Vagina (tissue), 2 donors: ENCODE measurements around the gene ZNF346. TPM values are rescaled to one million over a fixed set of nuclear protein-coding genes. Genes with fewer than 3 reads are reported as not detected.

Experiments used
- DNase-seq, 2 donors: peaks; one replicate each; pipeline ENCODE4 v3.0.0-alpha.2; 2017; ENCODE audit errors: extremely low spot score in 2 of 2
- H3K27ac ChIP-seq: fragments of 200-600 bp; sonication (generic); one replicate; pipeline ENCODE4 v1.5.1; 2019
- H3K27me3 ChIP-seq: fragments of 200-600 bp; sonication (generic); one replicate; pipeline ENCODE4 v1.5.1; 2019
- H3K36me3 ChIP-seq, 2 donors: fragments of 200-600 bp; sonication (generic); one replicate each; pipeline ENCODE4 v1.5.1; 2017 to 2019
- H3K4me1 ChIP-seq: fragments of 200-600 bp; sonication (generic); one replicate; pipeline ENCODE4 v1.5.1; 2019
- H3K4me3 ChIP-seq, 2 donors: fragments of 200-600 bp; sonication (generic); 1 replicate in 1 of 2; 2 replicates in 1 of 2; pipeline ENCODE4 v1.5.1; 2016 to 2019
- H3K9me3 ChIP-seq: fragments of 200-600 bp; sonication (generic); one replicate; pipeline ENCODE4 v1.5.1; 2019
- CTCF ChIP-seq, 3 experiments: fragments of 450-650 bp in 2 of 3; fragments of 200-600 bp in 1 of 3; sonication (generic) in 1 of 3; IDR thresholded peaks; one replicate each; pipeline ENCODE4 v1.5.1; 2017 to 2019; ENCODE audit warnings: antibody characterized with exemption in 3 of 3, mild to moderate bottlenecking in 2 of 3, moderate library complexity in 2 of 3
- POLR2A ChIP-seq, 2 donors: fragments of 450-650 bp; IDR thresholded peaks; one replicate each; pipeline ENCODE4 v1.6.1; 2017; ENCODE audit warnings: antibody characterized with exemption in 2 of 2, mild to moderate bottlenecking in 2 of 2, moderate library complexity in 2 of 2
- POLR2AphosphoS5 ChIP-seq, 2 donors: sonication (generic); formaldehyde crosslinking; IDR thresholded peaks; one replicate each; pipeline ENCODE4 v1.9.0; 2017; ENCODE audit warnings: antibody characterized with exemption in 2 of 2, mild to moderate bottlenecking in 2 of 2, low read depth in 1 of 2; ENCODE audit not compliant: insufficient read depth in 1 of 2
- intact Hi-C: fragments of 100-400 bp; cut with DNase I; formaldehyde crosslinking; loops from one replicate; pipeline ENCODE4 v1.15.1; 2023
- total RNA-seq: library from RNA; depleted of rRNA; stranded (reverse); fragments of >200 nt; gene quantifications from one replicate; pipeline ENCODE4 v1.2.3, GENCODE V29; 2016

ZNF346 gene
- total RNA-seq, 1 donor from 2014 or later, result 52.1 TPM

DNA sequence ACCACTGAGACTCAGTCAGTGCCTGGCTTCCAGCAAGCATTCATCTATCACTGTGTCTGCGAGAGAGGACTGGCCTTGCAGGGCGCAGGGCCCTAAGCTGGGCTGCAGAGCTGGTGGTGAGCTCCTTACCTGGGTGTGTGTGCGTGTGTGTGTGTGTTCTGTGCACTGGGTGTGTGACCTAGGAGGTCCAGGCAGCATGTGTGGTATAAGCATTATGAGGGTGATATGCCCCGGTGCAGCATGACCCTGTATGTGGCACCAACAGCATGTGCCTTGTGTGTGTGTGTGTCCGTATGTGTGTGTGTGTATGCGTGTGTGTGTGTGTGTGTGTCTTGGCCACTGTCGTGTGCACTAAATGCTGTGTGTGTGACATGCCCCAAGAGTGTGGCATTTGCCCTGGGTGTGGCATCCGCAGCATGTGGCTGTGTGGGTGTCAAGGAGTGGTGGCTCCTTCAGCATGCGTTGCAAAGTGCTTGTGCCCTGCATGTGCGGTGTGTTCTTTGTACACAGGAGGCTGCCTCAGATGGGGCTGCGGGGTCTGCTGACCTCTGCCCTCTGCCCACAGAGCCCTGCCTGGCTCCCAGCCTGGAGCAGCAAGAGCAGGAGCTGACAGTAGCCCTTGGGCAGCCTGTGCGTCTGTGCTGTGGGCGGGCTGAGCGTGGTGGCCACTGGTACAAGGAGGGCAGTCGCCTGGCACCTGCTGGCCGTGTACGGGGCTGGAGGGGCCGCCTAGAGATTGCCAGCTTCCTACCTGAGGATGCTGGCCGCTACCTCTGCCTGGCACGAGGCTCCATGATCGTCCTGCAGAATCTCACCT, 67.5 kb downstream of the ZNF346 start:
- H3K4me3 ChIP-seq, result no peak overlapping the region
- peak overlapping the region; percentile 33 for H3K27ac ChIP-seq
- no peaks in the 10 kb centered on the region for H3K36me3 ChIP-seq
- no peaks in the 10 kb centered on the region for H3K27me3 ChIP-seq
- intact Hi-C loops, result no loop called here
- peaks cover 51% of the 10 kb centered on the region for H3K4me1 ChIP-seq
- TF ChIP-seq CTCF (IDR thresholded peaks at IDR 0.05) (no peak), POLR2AphosphoS5 (IDR thresholded peaks at IDR 0.05; ENCODE audit: insufficient read depth in 1 of 2, low read depth in 1 of 2) (no peak), POLR2A (IDR thresholded peaks at IDR 0.05) (no peak)
- no peaks in the 10 kb centered on the region for H3K9me3 ChIP-seq
- DNase-seq, result no peak

DNA sequence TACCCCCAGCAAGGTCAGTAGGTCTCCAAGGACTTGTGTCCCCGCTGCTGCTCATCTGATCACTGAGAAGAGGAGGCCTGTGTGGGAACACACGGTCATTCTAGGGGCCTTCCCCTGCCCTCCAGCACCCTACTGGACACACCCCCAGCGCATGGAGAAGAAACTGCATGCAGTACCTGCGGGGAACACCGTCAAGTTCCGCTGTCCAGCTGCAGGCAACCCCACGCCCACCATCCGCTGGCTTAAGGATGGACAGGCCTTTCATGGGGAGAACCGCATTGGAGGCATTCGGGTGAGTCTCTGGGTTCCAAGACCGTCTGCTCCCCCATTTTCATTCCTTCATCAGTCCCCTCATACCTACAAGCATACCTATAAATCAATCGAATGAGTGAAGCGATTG, 68.3 kb downstream of the ZNF346 start:
- DNase-seq, result no peak
- TF ChIP-seq CTCF (IDR thresholded peaks at IDR 0.05), result no peak
- no peak for TF ChIP-seq POLR2A (IDR thresholded peaks at IDR 0.05)
- no peak for TF ChIP-seq POLR2AphosphoS5 (IDR thresholded peaks at IDR 0.05; ENCODE audit: insufficient read depth in 1 of 2, low read depth in 1 of 2)
- Histone ChIP-seq H3K9me3 (no peaks in the 10 kb centered on the region), H3K4me3 (no peak overlapping the region), H3K27me3 (no peaks in the 10 kb centered on the region), H3K4me1 (peaks cover 57% of the 10 kb centered on the region), H3K27ac (no peak overlapping the region), H3K36me3 (no peaks in the 10 kb centered on the region)
- intact Hi-C loops, result no loop called here

- Histone ChIP-seq H3K4me3 (no peak overlapping the region), H3K27me3 (no peaks in the 10 kb centered on the region), H3K27ac (no peak overlapping the region), H3K4me1 (peaks cover 54% of the 10 kb centered on the region), H3K36me3 (no peaks in the 10 kb centered on the region), H3K9me3 (no peaks in the 10 kb centered on the region)
- intact Hi-C loops, result no loop called here
- DNase-seq, result no peak
- TF ChIP-seq POLR2AphosphoS5 (IDR thresholded peaks at IDR 0.05; ENCODE audit: insufficient read depth in 1 of 2, low read depth in 1 of 2) (no peak), POLR2A (IDR thresholded peaks at IDR 0.05) (no peak), CTCF (IDR thresholded peaks at IDR 0.05) (no peak)
Measured at GRCh38 chr5:177091232-177091631, 68.7 kb downstream of the ZNF346 start.

DNA sequence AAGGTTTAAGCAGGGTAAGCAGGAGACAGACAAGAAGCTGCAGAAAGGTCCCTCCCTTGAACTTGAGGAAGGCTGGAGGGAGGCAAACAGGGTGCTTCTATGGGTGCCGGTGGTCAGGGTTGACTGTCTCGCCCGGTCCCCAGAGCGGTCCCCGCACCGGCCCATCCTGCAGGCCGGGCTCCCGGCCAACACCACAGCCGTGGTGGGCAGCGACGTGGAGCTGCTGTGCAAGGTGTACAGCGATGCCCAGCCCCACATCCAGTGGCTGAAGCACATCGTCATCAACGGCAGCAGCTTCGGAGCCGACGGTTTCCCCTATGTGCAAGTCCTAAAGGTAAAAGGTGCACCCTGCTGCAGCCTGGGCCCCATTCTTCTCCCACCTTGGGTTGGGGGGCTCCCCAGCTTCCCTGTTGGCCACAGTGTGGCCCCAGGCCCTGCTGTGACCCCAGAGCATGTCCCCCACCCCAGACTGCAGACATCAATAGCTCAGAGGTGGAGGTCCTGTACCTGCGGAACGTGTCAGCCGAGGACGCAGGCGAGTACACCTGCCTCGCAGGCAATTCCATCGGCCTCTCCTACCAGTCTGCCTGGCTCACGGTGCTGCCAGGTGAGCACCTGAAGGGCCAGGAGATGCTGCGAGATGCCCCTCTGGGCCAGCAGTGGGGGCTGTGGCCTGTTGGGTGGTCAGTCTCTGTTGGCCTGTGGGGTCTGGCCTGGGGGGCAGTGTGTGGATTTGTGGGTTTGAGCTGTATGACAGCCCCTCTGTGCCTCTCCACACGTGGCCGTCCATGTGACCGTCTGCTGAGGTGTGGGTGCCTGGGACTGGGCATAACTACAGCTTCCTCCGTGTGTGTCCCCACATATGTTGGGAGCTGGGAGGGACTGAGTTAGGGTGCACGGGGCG, 69.9 kb downstream of the ZNF346 start:
- Histone ChIP-seq H3K9me3 (no peaks in the 10 kb centered on the region), H3K4me3 (no peak overlapping the region), H3K27ac (no peak overlapping the region), H3K4me1 (peaks cover 45% of the 10 kb centered on the region), H3K27me3 (no peaks in the 10 kb centered on the region), H3K36me3 (no peaks in the 10 kb centered on the region)
- intact Hi-C loops, result no loop called here
- no peak for TF ChIP-seq CTCF (IDR thresholded peaks at IDR 0.05)
- TF ChIP-seq POLR2A (IDR thresholded peaks at IDR 0.05), result no peak
- TF ChIP-seq POLR2AphosphoS5 (IDR thresholded peaks at IDR 0.05; ENCODE audit: insufficient read depth in 1 of 2, low read depth in 1 of 2), result no peak
- DNase-seq, result no peak
